BLaER1 treated with 17β-estradiol and CSF1 and Interleukin-3, amounts not matched to agents 10 nM and 100 nM (cell line): ENCODE results near the gene CDK19.

Source experiments
- H3K27ac ChIP-seq, 11 experiments: shearing (Covaris generic); formaldehyde crosslinking; 2 replicates each; pipeline ENCODE4 v1.8.1; 2022
- H3K27me3 ChIP-seq, 11 experiments: shearing (Covaris generic); formaldehyde crosslinking; 2 replicates each; pipeline ENCODE4 v1.8.1; 2022
- H3K36me3 ChIP-seq, 11 experiments: shearing (Covaris generic); formaldehyde crosslinking; 2 replicates each; pipeline ENCODE4 v1.8.1; 2022
- H3K4me1 ChIP-seq, 10 experiments: shearing (Covaris generic); formaldehyde crosslinking; 2 replicates each; pipeline ENCODE4 v1.8.1; 2022
- H3K4me2 ChIP-seq, 11 experiments: shearing (Covaris generic); formaldehyde crosslinking; 2 replicates each; pipeline ENCODE4 v1.8.1; 2022
- H3K4me3 ChIP-seq, 10 experiments: shearing (Covaris generic); formaldehyde crosslinking; 2 replicates each; pipeline ENCODE4 v1.8.1; 2022
- H3K9ac ChIP-seq, 11 experiments: shearing (Covaris generic); formaldehyde crosslinking; 2 replicates each; pipeline ENCODE4 v1.8.1; 2022
- H3K9me3 ChIP-seq, 11 experiments: shearing (Covaris generic); formaldehyde crosslinking; replicated peaks in 1 of 11; 2 replicates each; pipeline ENCODE4 v1.8.1; 2022
- H4K20me1 ChIP-seq, 11 experiments: shearing (Covaris generic); formaldehyde crosslinking; 2 replicates each; pipeline ENCODE4 v1.8.1; 2022
- Cebpa-rat ChIP-seq, 11 experiments: shearing (Covaris generic); IDR thresholded peaks; 2 replicates each; pipeline ENCODE4 v1.8.1; 2022

CDK19 gene

DNA sequence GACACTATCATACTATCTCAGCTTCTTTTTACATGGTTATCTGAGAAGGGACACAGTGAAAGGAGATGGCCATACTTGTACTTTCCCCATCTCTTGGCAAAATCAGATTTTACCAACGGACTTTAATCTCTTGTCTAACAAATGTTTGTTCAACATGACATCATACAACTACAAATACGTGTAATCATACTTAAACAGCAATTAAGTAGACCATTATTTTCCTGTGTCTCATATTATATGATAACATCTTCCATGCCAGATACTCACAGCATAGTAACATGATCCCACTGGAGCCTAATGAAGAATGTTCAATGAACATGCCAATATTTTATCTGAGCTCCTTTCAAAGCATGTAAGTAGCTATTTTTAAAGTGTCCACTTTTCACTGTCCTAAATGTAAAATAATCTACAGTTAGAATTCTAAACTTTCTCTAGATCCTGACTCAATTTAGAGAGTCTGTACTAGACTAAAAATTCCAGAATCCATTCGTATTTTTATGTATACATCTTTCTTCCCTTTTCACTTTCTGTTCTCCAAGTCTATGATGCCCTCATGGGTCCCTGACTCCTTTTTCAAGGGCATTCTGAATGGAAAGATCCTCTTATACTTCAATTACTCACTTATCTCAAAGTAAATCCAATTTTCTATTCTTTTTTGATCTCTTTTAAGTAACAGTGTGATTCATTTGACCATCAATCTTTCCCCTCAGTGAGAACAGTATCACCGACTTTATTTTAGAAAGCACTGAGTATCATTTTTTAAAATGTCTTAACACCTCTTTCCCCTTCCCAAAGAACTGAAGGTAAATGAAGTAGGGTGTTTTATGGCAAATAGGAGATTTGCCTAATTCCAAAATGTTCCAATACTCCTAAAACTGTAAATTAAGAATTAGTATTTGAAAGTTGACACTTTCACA lies 133.5 kb downstream of the CDK19 start:
- H3K27ac ChIP-seq = no peak overlapping the region
- H3K9ac ChIP-seq = peak overlapping the region in 1 of 11 experiments; percentile 17; a peak in 1 of 22 replicates
- no peaks in the 10 kb centered on the region for H3K9me3 ChIP-seq
- no peaks in the 10 kb centered on the region for H3K27me3 ChIP-seq
- peaks cover 2 to 17% (median 6%) of the 10 kb centered on the region in 10 experiments; a peak in 19 of 20 replicates for H3K4me1 ChIP-seq
- H4K20me1 ChIP-seq = peaks cover 0 to 6% (median 0%) of the 10 kb centered on the region in 11 experiments; a peak in 2 of 22 replicates
- peak overlapping the region in 1 of 11 experiments; percentile 4; a peak in 1 of 22 replicates for H3K4me2 ChIP-seq
- TF ChIP-seq Cebpa-rat (IDR thresholded peaks at IDR 0.05) = no peak
- no peak overlapping the region for H3K4me3 ChIP-seq
- H3K36me3 ChIP-seq = peaks cover 0 to 19% (median 11%) of the 10 kb centered on the region in 11 experiments; a peak in 12 of 22 replicates

DNA sequence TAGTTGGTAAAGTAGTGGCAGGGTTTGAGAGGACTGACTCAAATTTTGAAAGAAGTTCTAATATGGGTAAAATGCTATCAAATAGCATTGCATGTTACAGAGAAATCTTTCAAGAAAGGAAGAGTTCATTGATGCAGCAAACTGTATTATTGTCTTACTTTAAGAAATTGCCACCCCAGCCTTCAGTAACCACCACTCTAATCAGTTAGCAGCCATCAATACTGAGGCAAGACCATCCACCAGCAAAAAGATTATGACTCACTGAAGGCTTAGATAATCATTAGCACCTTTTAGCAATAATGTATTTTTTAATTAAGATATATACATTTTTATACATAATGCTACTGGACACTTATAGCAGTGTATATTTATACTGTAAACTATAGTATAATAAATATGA lies 138.9 kb downstream of the CDK19 start:
- TF ChIP-seq Cebpa-rat (IDR thresholded peaks at IDR 0.05) = no peak
- no peaks in the 10 kb centered on the region; a peak in 1 of 22 replicates for H3K9me3 ChIP-seq
- peaks cover 10 to 45% (median 24%) of the 10 kb centered on the region in 11 experiments; a peak in 17 of 22 replicates for H3K36me3 ChIP-seq
- H4K20me1 ChIP-seq = peaks cover 0 to 2% (median 0%) of the 10 kb centered on the region in 11 experiments; a peak in 1 of 22 replicates
- no peak overlapping the region for H3K4me3 ChIP-seq
- H3K27me3 ChIP-seq = no peaks in the 10 kb centered on the region
- no peak overlapping the region for H3K9ac ChIP-seq
- peaks cover 0 to 15% (median 0%) of the 10 kb centered on the region in 10 experiments; a peak in 7 of 20 replicates for H3K4me1 ChIP-seq
- H3K4me2 ChIP-seq = no peak overlapping the region
- no peak overlapping the region for H3K27ac ChIP-seq

DNA sequence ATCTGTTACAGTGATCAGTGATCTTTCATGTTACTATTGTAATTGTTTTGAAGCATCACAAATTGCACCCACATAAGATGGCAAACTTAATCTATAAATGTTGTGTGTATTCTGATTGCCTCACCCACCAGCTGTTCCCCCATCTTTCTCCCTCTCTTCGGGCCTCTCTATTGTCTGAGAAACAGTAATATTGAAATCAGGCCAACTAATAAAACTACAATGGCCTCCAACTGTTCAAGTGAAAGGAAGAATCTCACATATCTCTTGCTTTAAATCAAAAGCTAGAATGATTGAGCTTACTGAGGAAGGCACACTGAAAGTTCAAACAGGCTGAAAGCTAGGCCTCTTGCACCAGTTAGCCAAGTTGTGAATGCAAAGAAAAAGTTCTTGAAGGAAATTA lies 141.2 kb downstream of the CDK19 start:
- TF ChIP-seq Cebpa-rat (IDR thresholded peaks at IDR 0.05) = no peak
- Histone ChIP-seq H3K36me3 (peaks cover 11 to 45% (median 30%) of the 10 kb centered on the region in 11 experiments; a peak in 18 of 22 replicates), H4K20me1 (peaks cover 0 to 8% (median 0%) of the 10 kb centered on the region in 11 experiments; a peak in 3 of 22 replicates), H3K4me1 (peaks cover 0 to 13% (median 0%) of the 10 kb centered on the region in 10 experiments; a peak in 7 of 20 replicates), H3K9ac (no peak overlapping the region), H3K27ac (no peak overlapping the region), H3K27me3 (no peaks in the 10 kb centered on the region), H3K4me2 (no peak overlapping the region), H3K9me3 (no peaks in the 10 kb centered on the region; a peak in 1 of 22 replicates), H3K4me3 (no peak overlapping the region)

DNA sequence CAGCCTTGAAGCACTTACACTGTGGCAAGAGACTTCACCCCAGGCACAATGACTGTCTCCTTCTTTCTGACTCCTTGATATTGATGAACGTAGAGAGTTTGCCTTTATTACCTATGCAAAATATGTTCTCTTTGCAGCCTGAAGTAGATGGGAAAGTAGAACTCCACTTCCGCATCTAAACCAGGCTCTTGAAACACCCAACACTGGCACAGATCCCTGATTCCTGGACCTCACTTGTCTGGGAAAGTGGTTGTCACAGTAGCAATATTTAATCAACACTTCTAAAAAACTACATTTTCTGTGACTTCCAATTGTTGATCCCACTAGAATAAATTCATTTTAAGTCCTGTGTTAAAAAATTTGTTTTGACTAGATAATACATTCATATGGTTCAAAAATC lies 143.1 kb downstream of the CDK19 start:
- no peak overlapping the region for H3K27ac ChIP-seq
- H3K9ac ChIP-seq = no peak overlapping the region
- H3K4me3 ChIP-seq = no peak overlapping the region

DNA sequence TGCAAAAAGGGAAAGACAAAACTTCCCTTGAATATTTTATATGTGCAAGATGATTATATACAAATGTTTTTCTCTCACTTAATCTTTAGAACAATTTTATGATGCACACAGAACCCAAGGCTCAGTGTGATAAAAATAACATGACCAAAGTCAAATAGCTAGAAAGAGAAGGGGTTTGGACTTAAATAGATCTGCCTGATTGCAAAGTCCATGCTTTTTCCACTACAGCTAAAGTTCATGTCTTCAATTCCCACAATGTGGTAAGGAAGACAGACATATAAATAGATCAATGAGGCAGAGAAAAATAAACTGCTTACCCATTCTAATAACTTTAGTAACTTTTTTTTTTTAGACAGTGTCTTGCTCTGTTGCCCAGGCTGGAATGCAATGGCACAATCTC lies 143.8 kb downstream of the CDK19 start:
- TF ChIP-seq Cebpa-rat (IDR thresholded peaks at IDR 0.05) = no peak
- Histone ChIP-seq H3K4me2 (peak overlapping the region in 3 of 11 experiments; percentile 5 to 11 (median 9); a peak in 3 of 22 replicates), H3K27ac (no peak overlapping the region)

More for the DNA sequence above, 143.1 kb downstream of the CDK19 start:
- peaks cover 11 to 42% (median 26%) of the 10 kb centered on the region in 11 experiments; a peak in 17 of 22 replicates for H3K36me3 ChIP-seq
- H3K4me1 ChIP-seq = peaks cover 0 to 13% (median 0%) of the 10 kb centered on the region in 10 experiments; a peak in 7 of 20 replicates
- H3K4me2 ChIP-seq = peak overlapping the region in 2 of 11 experiments; percentile 9 to 11; a peak in 3 of 22 replicates
- TF ChIP-seq Cebpa-rat (IDR thresholded peaks at IDR 0.05) = no peak
- no peaks in the 10 kb centered on the region for H3K27me3 ChIP-seq
- H3K9me3 ChIP-seq = no peaks in the 10 kb centered on the region; a peak in 1 of 22 replicates
- peaks cover 0 to 8% (median 0%) of the 10 kb centered on the region in 11 experiments; a peak in 3 of 22 replicates for H4K20me1 ChIP-seq

DNA sequence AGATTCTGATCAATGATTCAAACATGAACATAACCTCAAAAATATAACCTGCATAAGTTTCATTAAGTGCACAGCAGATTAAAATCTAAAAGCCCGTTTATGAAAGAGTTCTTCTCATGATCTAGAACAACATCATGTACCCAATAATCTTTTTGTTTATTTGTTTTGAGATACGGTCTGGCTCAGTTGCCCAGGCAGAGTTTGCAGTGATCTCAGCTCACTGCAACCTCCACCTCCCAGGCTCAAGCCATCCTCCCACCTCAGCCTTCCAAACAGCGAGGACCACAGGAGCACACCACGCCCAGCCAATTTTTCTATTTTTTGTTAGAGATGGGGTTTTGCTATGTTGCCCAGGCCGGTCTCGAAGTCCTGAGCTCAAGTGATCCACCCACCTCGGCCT lies 149.7 kb downstream of the CDK19 start:
- Histone ChIP-seq H3K4me2 (peak overlapping the region in 4 of 11 experiments; percentile 67 to 82 (median 78); a peak in 8 of 22 replicates), H3K27ac (peak overlapping the region in 5 of 11 experiments; percentile 38 to 80 (median 60); a peak in 7 of 22 replicates), H3K9ac (no peak overlapping the region), H3K36me3 (peaks cover 26 to 70% (median 45%) of the 10 kb centered on the region in 11 experiments), H3K27me3 (no peaks in the 10 kb centered on the region), H4K20me1 (peaks cover 0 to under 1% (median 0%) of the 10 kb centered on the region in 11 experiments; a peak in 1 of 22 replicates), H3K9me3 (peaks cover 15 to 29% (median 19%) of the 10 kb centered on the region in 11 experiments), H3K4me1 (peaks cover 0 to 32% (median 8%) of the 10 kb centered on the region in 10 experiments; a peak in 11 of 20 replicates), H3K4me3 (no peak overlapping the region)
- TF ChIP-seq Cebpa-rat (IDR thresholded peaks at IDR 0.05) = no peak

More for the DNA sequence above, 143.8 kb downstream of the CDK19 start:
- Histone ChIP-seq H4K20me1 (peaks cover 0 to 8% (median 0%) of the 10 kb centered on the region in 11 experiments; a peak in 3 of 22 replicates), H3K27me3 (no peaks in the 10 kb centered on the region), H3K4me3 (no peak overlapping the region), H3K9me3 (no peaks in the 10 kb centered on the region; a peak in 1 of 22 replicates), H3K36me3 (peaks cover 14 to 44% (median 25%) of the 10 kb centered on the region in 11 experiments; a peak in 19 of 22 replicates), H3K9ac (no peak overlapping the region), H3K4me1 (peaks cover 0 to 13% (median 0%) of the 10 kb centered on the region in 10 experiments; a peak in 7 of 20 replicates)

DNA sequence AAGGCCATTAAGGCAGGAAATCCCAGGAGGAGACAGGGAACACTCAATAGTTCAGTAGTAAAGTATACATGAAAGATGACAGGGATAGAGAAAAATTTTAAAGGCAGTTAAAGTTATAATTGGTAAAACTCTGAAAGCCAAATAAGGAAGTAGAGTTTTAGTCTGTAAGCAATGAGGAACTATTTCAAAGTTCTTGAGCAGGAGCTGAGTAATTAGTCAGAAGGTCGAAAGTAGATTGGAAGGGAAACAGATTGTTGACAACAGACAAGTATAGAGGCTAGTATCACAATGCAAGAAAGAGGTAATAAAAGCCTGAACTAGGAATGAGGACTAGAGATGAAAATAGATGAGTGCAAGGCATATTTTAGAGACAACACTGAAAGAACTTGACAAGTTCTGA lies 150.3 kb downstream of the CDK19 start:
- H3K9me3 ChIP-seq = peaks cover 21 to 33% (median 25%) of the 10 kb centered on the region in 11 experiments
- no peaks in the 10 kb centered on the region for H3K27me3 ChIP-seq
- no peak overlapping the region for H3K4me3 ChIP-seq
- H3K4me2 ChIP-seq = peak overlapping the region in 5 of 11 experiments; percentile 57 to 82 (median 75); a peak in 10 of 22 replicates
- H3K27ac ChIP-seq = peak overlapping the region in 7 of 11 experiments; percentile 10 to 80 (median 61); a peak in 12 of 22 replicates
- no peak for TF ChIP-seq Cebpa-rat (IDR thresholded peaks at IDR 0.05)
- H3K36me3 ChIP-seq = peaks cover 33 to 75% (median 52%) of the 10 kb centered on the region in 11 experiments
- peaks cover 0 to 5% (median 0%) of the 10 kb centered on the region in 11 experiments; a peak in 1 of 22 replicates for H4K20me1 ChIP-seq
- peaks cover 0 to 32% (median 8%) of the 10 kb centered on the region in 10 experiments; a peak in 11 of 20 replicates for H3K4me1 ChIP-seq
- H3K9ac ChIP-seq = peak overlapping the region in 4 of 11 experiments; percentile 2 to 55 (median 46); a peak in 3 of 22 replicates

DNA sequence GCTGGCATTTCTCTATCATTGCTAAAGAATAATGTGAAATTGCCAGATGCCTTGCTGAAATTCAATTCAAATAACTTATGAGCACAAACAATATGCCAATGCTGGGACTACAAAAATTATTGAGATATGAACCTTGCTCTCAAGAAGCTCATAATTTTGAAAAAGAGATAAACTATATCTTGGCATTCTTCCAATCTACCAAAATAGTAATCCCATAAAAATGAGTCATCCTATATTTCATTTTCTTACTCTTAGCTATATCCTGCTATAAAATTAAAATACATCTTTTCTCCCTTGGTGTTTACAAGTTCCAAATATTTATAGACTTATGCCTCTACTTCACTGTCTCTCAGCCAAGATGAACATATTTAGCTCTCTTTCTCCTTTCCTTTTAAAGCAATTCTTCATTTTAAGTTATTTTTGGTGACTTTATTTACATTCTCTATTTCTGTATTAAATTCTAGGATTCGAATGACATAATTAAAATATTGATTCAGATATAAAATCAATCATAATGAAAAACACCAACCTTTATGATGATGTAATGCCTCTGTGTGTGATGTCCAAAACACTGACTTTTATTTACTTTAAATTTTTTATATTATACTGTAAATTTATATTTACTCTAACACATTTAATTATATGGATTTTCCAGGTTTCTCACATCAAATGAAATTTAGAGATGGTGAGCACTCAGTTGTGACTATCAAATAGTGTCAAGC lies 152.6 kb downstream of the CDK19 start:
- Histone ChIP-seq H3K27me3 (no peaks in the 10 kb centered on the region), H3K9me3 (peaks cover 21 to 33% (median 25%) of the 10 kb centered on the region in 11 experiments), H4K20me1 (0 out of 22 replicates have a peak, but pooled peaks cover 0 to 5% (median 0%) of the 10 kb centered on the region in 11 experiments), H3K36me3 (peaks cover 38 to 79% (median 59%) of the 10 kb centered on the region in 11 experiments), H3K4me3 (no peak overlapping the region), H3K27ac (no peak overlapping the region), H3K4me2 (no peak overlapping the region), H3K9ac (no peak overlapping the region), H3K4me1 (peaks cover 0 to 32% (median 8%) of the 10 kb centered on the region in 10 experiments; a peak in 11 of 20 replicates)
- no peak for TF ChIP-seq Cebpa-rat (IDR thresholded peaks at IDR 0.05)
